Liver (tissue), 9 donors: Measurements from ENCODE around the gene CHRNB1. TPM values are rescaled to one million over a fixed set of nuclear protein-coding genes. Genes with fewer than 3 reads are reported as not detected.
"Not testable (repeated sequence)": the region's sequence is repeated elsewhere in the genome, so short reads cannot be mapped to it uniquely, and the experiment has no call there.

Experiments
- DNase-seq: peaks from one replicate; pipeline ENCODE4 v3.0.0-alpha.2; 2017; ENCODE audit warnings: low spot score
- H3K27ac ChIP-seq, 2 donors: one replicate each; pipeline ENCODE4 v1.7.0; 2013; ENCODE audit warnings: inconsistent platforms in 2 of 2, low read length in 2 of 2, control low read depth in 1 of 2, low read depth in 1 of 2, mild to moderate bottlenecking in 1 of 2
- H3K27me3 ChIP-seq, 4 donors: one replicate each; pipeline versions ENCODE4 v1.6.1 to v1.7.0; 2013; ENCODE audit warnings: low read length in 3 of 4, inconsistent platforms in 1 of 4, mild to moderate bottlenecking in 1 of 4, moderate library complexity in 1 of 4; ENCODE audit not compliant: control insufficient read depth in 4 of 4, insufficient read depth in 4 of 4
- H3K36me3 ChIP-seq, 4 donors: one replicate each; pipeline versions ENCODE4 v1.6.1 to v1.7.0; 2013; ENCODE audit warnings: low read length in 3 of 4, mild to moderate bottlenecking in 3 of 4, low read depth in 1 of 4, moderate library complexity in 1 of 4; ENCODE audit not compliant: control insufficient read depth in 4 of 4, insufficient read depth in 3 of 4
- H3K4me1 ChIP-seq, 4 donors: one replicate each; pipeline versions ENCODE4 v1.6.1 to v1.7.0; 2013; ENCODE audit warnings: low read length in 3 of 4, mild to moderate bottlenecking in 3 of 4, moderate library complexity in 1 of 4; ENCODE audit not compliant: control insufficient read depth in 4 of 4, insufficient read depth in 4 of 4
- H3K4me3 ChIP-seq, 3 donors: one replicate each; pipeline versions ENCODE4 v1.6.1 to v1.7.0; 2013; ENCODE audit warnings: low read length in 3 of 3, control low read depth in 1 of 3, low read depth in 1 of 3, mild to moderate bottlenecking in 1 of 3
- H3K9ac ChIP-seq, 2 donors: one replicate each; pipeline ENCODE4 v1.7.0; 2013; ENCODE audit warnings: low read length in 2 of 2, mild to moderate bottlenecking in 2 of 2, moderate library complexity in 2 of 2, control low read depth in 1 of 2, low read depth in 1 of 2
- H3K9me3 ChIP-seq, 4 donors: one replicate each; pipeline versions ENCODE4 v1.6.1 to v1.7.0; 2013; ENCODE audit warnings: low read length in 3 of 4; ENCODE audit not compliant: control insufficient read depth in 4 of 4
- EGR1 ChIP-seq, 2 donors: IDR thresholded peaks; 2 replicates each; pipeline ENCODE4 v1.6.1; 2016 to 2018; ENCODE audit warnings: antibody characterized with exemption in 2 of 2, low read depth in 2 of 2
- FOXA1 ChIP-seq: IDR thresholded peaks from 2 replicates; pipeline ENCODE4 v1.6.1; 2016; ENCODE audit warnings: antibody characterized with exemption
- FOXA2 ChIP-seq: IDR thresholded peaks from 2 replicates; pipeline ENCODE4 v1.6.1; 2016; ENCODE audit warnings: antibody characterized with exemption
- GABPA ChIP-seq, 2 donors: IDR thresholded peaks in 1 of 2; conservative IDR thresholded peaks in 1 of 2; 2 replicates each; pipeline ENCODE4 v1.6.1; 2016; ENCODE audit warnings: antibody characterized with exemption in 2 of 2, mild to moderate bottlenecking in 1 of 2, moderate library complexity in 1 of 2
- HNF4A ChIP-seq, 2 donors: conservative IDR thresholded peaks; 2 replicates each; pipeline ENCODE4 v1.6.1; 2016; ENCODE audit warnings: antibody characterized with exemption in 2 of 2, mild to moderate bottlenecking in 2 of 2
- HNF4G ChIP-seq: IDR thresholded peaks from 2 replicates; pipeline ENCODE4 v1.6.1; 2016; ENCODE audit warnings: antibody characterized with exemption
- JUND ChIP-seq, 2 donors: IDR thresholded peaks; 2 replicates each; pipeline ENCODE4 v1.6.1; 2016; ENCODE audit warnings: antibody characterized with exemption in 2 of 2
- NR2F2 ChIP-seq: IDR thresholded peaks from 2 replicates; pipeline ENCODE4 v1.6.1; 2016; ENCODE audit warnings: antibody characterized with exemption
- RAD21 ChIP-seq, 2 donors: IDR thresholded peaks; 2 replicates each; pipeline ENCODE4 v1.6.1; 2016; ENCODE audit warnings: antibody characterized with exemption in 2 of 2, mild to moderate bottlenecking in 2 of 2
- REST ChIP-seq: IDR thresholded peaks from 2 replicates; pipeline ENCODE4 v1.6.1; 2016; ENCODE audit warnings: antibody characterized with exemption, mild to moderate bottlenecking
- RXRA ChIP-seq, 2 donors: IDR thresholded peaks; 2 replicates each; pipeline ENCODE4 v1.6.1; 2017 to 2018; ENCODE audit warnings: antibody characterized with exemption in 2 of 2, mild to moderate bottlenecking in 1 of 2
- SP1 ChIP-seq: IDR thresholded peaks from 2 replicates; pipeline ENCODE4 v1.6.1; 2018; ENCODE audit warnings: antibody characterized with exemption, mild to moderate bottlenecking
- TAF1 ChIP-seq: conservative IDR thresholded peaks from 2 replicates; pipeline ENCODE4 v1.6.1; 2016; ENCODE audit warnings: antibody characterized with exemption, mild to moderate bottlenecking
- YY1 ChIP-seq: IDR thresholded peaks from 2 replicates; pipeline ENCODE4 v1.6.1; 2016; ENCODE audit warnings: antibody characterized with exemption, mild to moderate bottlenecking
- WGBS: extraction: QIAGEN DNeasy Blood & Tissue Kit; methylation state at CpG from one replicate; pipeline ENCODE4 v1.1.7; 2013; 5-methylcytosine and 5-hydroxymethylcytosine counted together
- polyA plus RNA-seq, 2 donors: library from polyadenylated mRNA; stranded (reverse) in 1 of 2; unstranded in 1 of 2; fragments of 200-250 nt in 1 of 2; fragments of >200 nt in 1 of 2; fragmentation: Nextera tagmentation in 1 of 2; extraction: Ambion mirVana in 1 of 2; gene quantifications; one replicate each; pipeline versions ENCODE4 v1.2.1 to v1.2.3, GENCODE V29; 2013 to 2015
- total RNA-seq, 2 donors: library from RNA; depleted of rRNA; stranded (reverse); fragments of >200 nt; gene quantifications; one replicate each; pipeline ENCODE4 v1.2.3, GENCODE V29; 2014
- TF ChIP-seq, protein P1 (sequence below): fragments of 150-350 bp; IDR thresholded peaks from 2 replicates; pipeline ENCODE4 v1.5.1; 2017; ENCODE audit warnings: improper control_type of control experiment, low read depth, low read length; ENCODE audit not compliant: missing input control
- TF ChIP-seq, protein P2 (sequence below): IDR thresholded peaks from 2 replicates; pipeline ENCODE4 v1.6.1; 2016; ENCODE audit warnings: antibody characterized with exemption
- TF ChIP-seq, protein P3 (sequence below): IDR thresholded peaks from 2 replicates; pipeline ENCODE4 v1.6.1; 2016; ENCODE audit warnings: antibody characterized with exemption
- TF ChIP-seq, protein P4 (sequence below): IDR thresholded peaks from 2 replicates; pipeline ENCODE4 v1.6.1; 2016; ENCODE audit warnings: antibody characterized with exemption
- donor health status: healthy.
- donor health status: healthy.
- donor health status: healthy.
- donor health status: healthy.
- donor health status: healthy.

The CHRNB1 gene
- total and polyA plus RNA-seq, 4 donors: 4.2 to 11.5 (median 7.2) TPM

- not testable (repeated sequence) for DNase-seq, H3K4me3 ChIP-seq, H3K9me3 ChIP-seq, H3K27me3 ChIP-seq, H3K9ac ChIP-seq, H3K36me3 ChIP-seq
- H3K27ac ChIP-seq: peak overlapping the region in 1 of 2 donors; percentile 11
- WGBS: 47% methylated on average over 8 of the region's 8 CpGs
- TF ChIP-seq SP1 (peak; percentile 44), HNF4A (conservative IDR thresholded peaks at IDR 0.05) (peak in 1 of 2 donors; percentile 25), RXRA (IDR thresholded peaks at IDR 0.05) (peak; percentile 52 to 80)
- H3K4me1 ChIP-seq: peaks cover 14 to 54% (median 35%) of the 10 kb centered on the region in 4 donors
Observed at GRCh38 chr17:7474767-7475166, 29.9 kb downstream of the CHRNB1 start.

DNA sequence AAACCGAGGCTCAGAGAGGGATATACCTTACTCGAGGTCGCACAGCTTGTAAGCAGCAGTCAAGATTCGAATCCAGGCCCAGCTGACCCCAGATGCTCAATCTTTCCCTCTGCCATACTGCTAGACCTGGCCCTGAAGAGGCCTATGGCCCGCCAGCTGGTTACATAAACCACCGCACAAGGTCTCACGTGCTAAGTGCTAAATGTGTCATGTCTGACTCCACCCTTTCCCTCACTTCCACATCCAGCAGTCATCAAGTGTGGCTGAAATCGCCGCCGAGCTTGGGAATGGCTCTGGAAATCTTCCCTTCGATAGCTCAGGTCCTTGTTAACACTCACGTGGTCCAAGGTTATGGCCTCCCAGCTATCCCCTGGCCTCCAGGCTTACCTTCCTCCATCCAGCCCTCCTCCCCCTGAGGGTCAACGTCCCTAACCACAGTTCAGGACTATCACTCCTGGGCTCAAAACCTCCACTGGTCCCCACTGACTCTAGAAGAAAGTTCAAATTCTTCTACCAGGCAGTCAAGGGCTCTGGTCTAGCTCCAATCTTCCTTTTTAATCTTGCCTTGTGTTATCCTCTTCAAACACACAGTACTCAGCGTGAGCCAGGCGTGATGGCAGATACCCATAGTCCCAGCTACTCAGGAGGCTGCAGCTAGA, 31.0 kb downstream of the CHRNB1 start:
- Histone ChIP-seq H3K27ac (peak overlapping the region in 1 of 2 donors; percentile 14), H3K27me3 (no peaks in the 10 kb centered on the region), H3K36me3 (no peaks in the 10 kb centered on the region), H3K9me3 (no peaks in the 10 kb centered on the region), H3K9ac (no peak overlapping the region), H3K4me1 (peaks cover 13 to 53% (median 38%) of the 10 kb centered on the region in 4 donors), H3K4me3 (no peak overlapping the region)
- WGBS: 74% methylated on average over 15 of the region's 15 CpGs
- peak; percentile 57 for DNase-seq
- TF ChIP-seq HNF4G (no peak), TAF1 (no peak), GABPA (IDR thresholded peaks at IDR 0.05 in 1 of 2, conservative IDR thresholded peaks at IDR 0.05 in 1 of 2) (no peak), FOXA2 (no peak), FOXA1 (no peak), JUND (IDR thresholded peaks at IDR 0.05) (no peak), EGR1 (IDR thresholded peaks at IDR 0.05; ENCODE audit: low read depth in 2 of 2) (no peak), NR2F2 (no peak)
- TF ChIP-seq, protein P1, sequence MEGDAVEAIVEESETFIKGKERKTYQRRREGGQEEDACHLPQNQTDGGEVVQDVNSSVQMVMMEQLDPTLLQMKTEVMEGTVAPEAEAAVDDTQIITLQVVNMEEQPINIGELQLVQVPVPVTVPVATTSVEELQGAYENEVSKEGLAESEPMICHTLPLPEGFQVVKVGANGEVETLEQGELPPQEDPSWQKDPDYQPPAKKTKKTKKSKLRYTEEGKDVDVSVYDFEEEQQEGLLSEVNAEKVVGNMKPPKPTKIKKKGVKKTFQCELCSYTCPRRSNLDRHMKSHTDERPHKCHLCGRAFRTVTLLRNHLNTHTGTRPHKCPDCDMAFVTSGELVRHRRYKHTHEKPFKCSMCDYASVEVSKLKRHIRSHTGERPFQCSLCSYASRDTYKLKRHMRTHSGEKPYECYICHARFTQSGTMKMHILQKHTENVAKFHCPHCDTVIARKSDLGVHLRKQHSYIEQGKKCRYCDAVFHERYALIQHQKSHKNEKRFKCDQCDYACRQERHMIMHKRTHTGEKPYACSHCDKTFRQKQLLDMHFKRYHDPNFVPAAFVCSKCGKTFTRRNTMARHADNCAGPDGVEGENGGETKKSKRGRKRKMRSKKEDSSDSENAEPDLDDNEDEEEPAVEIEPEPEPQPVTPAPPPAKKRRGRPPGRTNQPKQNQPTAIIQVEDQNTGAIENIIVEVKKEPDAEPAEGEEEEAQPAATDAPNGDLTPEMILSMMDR: no peak
- TF ChIP-seq, protein P2, sequence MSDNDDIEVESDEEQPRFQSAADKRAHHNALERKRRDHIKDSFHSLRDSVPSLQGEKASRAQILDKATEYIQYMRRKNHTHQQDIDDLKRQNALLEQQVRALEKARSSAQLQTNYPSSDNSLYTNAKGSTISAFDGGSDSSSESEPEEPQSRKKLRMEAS: no peak

- H3K9ac ChIP-seq: no peak overlapping the region
- H3K27ac ChIP-seq: no peak overlapping the region
- no peaks in the 10 kb centered on the region for H3K36me3 ChIP-seq
- peaks cover 13 to 53% (median 37%) of the 10 kb centered on the region in 4 donors for H3K4me1 ChIP-seq
- DNase-seq: no peak
- no peaks in the 10 kb centered on the region for H3K27me3 ChIP-seq
- 54% methylated on average over 3 of the region's 3 CpGs for WGBS
- H3K4me3 ChIP-seq: no peak overlapping the region
- no peaks in the 10 kb centered on the region for H3K9me3 ChIP-seq
- TF ChIP-seq, protein P3, sequence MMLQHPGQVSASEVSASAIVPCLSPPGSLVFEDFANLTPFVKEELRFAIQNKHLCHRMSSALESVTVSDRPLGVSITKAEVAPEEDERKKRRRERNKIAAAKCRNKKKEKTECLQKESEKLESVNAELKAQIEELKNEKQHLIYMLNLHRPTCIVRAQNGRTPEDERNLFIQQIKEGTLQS: no peak
- TF ChIP-seq HNF4A (conservative IDR thresholded peaks at IDR 0.05) (no peak), GABPA (IDR thresholded peaks at IDR 0.05 in 1 of 2, conservative IDR thresholded peaks at IDR 0.05 in 1 of 2) (no peak), RXRA (IDR thresholded peaks at IDR 0.05) (no peak), FOXA1 (no peak), RAD21 (IDR thresholded peaks at IDR 0.05) (no peak), HNF4G (no peak), YY1 (no peak), TAF1 (no peak), FOXA2 (no peak), REST (no peak), JUND (IDR thresholded peaks at IDR 0.05) (no peak), SP1 (no peak)
- TF ChIP-seq, protein P4, sequence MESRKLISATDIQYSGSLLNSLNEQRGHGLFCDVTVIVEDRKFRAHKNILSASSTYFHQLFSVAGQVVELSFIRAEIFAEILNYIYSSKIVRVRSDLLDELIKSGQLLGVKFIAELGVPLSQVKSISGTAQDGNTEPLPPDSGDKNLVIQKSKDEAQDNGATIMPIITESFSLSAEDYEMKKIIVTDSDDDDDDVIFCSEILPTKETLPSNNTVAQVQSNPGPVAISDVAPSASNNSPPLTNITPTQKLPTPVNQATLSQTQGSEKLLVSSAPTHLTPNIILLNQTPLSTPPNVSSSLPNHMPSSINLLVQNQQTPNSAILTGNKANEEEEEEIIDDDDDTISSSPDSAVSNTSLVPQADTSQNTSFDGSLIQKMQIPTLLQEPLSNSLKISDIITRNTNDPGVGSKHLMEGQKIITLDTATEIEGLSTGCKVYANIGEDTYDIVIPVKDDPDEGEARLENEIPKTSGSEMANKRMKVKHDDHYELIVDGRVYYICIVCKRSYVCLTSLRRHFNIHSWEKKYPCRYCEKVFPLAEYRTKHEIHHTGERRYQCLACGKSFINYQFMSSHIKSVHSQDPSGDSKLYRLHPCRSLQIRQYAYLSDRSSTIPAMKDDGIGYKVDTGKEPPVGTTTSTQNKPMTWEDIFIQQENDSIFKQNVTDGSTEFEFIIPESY: no peak
- TF ChIP-seq, protein P2: no peak
Observed at GRCh38 chr17:7476494-7476893, 31.6 kb downstream of the CHRNB1 start.
